ENCODE data around the gene DACH1.

DACH1 gene

DNA sequence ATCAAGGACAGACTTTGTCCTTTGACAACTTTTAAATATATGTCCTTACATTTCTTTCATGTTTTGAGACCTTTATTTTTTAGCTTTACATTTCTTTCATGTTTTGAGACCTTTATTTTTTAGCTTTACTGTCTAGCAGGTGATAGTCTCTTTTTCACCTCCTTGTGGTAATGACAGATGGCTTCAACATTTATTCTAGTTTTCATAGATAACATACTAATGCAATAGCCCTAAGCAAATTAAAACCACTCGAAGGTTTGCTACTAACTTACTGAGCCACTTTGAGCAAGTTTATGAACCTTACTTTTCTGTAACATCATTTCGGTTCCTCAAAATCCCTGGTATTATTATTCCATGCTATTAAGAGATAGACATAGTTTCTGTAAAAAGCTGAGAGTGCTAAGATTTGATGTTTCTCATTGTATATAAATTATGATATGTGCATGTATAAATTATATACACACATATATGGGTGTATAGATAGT, 4.5 kb downstream of the DACH1 start:
- Histone ChIP-seq H4K20me1 (ENCODE audit: insufficient read depth) (no peaks in the 10 kb centered on the region), H3K27ac (no peak overlapping the region), H3K27me3 (ENCODE audit: insufficient read depth, low read depth) (no peaks in the 10 kb centered on the region), H3K79me2 (ENCODE audit: insufficient read depth, low read depth) (no peaks in the 10 kb centered on the region), H3K4me1 (ENCODE audit: low read depth, poor library complexity, severe bottlenecking) (no peaks in the 10 kb centered on the region), H3K9ac (no peak overlapping the region), H2AFZ (ENCODE audit: low read depth) (no peak overlapping the region), H3K36me3 (ENCODE audit: insufficient read depth) (no peaks in the 10 kb centered on the region), H3K4me3 (IDR thresholded peaks at IDR 0.05; ENCODE audit: insufficient read depth, low read depth, low read length) (no peak overlapping the region), H3K4me2 (no peak overlapping the region)
- TF ChIP-seq, protein P1, sequence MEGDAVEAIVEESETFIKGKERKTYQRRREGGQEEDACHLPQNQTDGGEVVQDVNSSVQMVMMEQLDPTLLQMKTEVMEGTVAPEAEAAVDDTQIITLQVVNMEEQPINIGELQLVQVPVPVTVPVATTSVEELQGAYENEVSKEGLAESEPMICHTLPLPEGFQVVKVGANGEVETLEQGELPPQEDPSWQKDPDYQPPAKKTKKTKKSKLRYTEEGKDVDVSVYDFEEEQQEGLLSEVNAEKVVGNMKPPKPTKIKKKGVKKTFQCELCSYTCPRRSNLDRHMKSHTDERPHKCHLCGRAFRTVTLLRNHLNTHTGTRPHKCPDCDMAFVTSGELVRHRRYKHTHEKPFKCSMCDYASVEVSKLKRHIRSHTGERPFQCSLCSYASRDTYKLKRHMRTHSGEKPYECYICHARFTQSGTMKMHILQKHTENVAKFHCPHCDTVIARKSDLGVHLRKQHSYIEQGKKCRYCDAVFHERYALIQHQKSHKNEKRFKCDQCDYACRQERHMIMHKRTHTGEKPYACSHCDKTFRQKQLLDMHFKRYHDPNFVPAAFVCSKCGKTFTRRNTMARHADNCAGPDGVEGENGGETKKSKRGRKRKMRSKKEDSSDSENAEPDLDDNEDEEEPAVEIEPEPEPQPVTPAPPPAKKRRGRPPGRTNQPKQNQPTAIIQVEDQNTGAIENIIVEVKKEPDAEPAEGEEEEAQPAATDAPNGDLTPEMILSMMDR (conservative IDR thresholded peaks at IDR 0.05; ENCODE audit: low read depth, low read length): no peak

DNA sequence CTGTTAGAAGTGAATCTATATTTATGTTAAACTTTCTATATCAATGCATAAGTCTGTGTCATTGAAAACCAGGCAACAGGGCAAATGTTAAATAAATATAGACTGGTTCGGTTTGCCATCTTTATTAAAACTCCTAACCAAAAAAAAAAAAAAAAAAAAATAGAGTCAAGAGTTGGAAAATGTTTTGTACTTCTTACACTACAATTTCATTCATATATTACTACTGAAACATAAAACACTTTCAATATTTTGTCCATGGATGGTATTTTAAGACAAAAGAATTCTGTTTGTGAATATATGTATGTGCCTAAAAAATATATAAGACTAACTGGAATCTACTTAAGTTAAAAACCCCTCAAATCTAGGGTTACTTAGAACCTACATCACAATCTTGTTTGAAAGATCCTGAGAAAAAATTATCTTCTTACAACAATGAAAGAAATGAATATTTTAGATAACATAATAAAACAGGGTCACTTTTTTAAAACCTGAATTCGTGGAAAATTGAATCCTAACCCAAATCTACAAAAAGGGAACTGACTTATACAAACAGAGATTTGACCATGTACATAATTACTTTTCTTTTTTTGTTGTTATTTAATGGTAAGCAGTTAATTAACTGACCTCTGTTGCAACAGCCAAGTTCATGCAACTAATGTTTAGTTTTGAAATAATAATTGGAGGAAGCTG, 5.1 kb downstream of the DACH1 start:
- TF ChIP-seq, protein P1 (conservative IDR thresholded peaks at IDR 0.05; ENCODE audit: low read depth, low read length): no peak
- Histone ChIP-seq H3K4me3 (IDR thresholded peaks at IDR 0.05; ENCODE audit: insufficient read depth, low read depth, low read length) (no peak overlapping the region), H3K27ac (no peak overlapping the region), H2AFZ (ENCODE audit: low read depth) (no peak overlapping the region), H3K9ac (no peak overlapping the region), H3K79me2 (ENCODE audit: insufficient read depth, low read depth) (no peaks in the 10 kb centered on the region), H3K4me1 (ENCODE audit: low read depth, poor library complexity, severe bottlenecking) (no peaks in the 10 kb centered on the region), H4K20me1 (ENCODE audit: insufficient read depth) (no peaks in the 10 kb centered on the region), H3K4me2 (no peak overlapping the region), H3K36me3 (ENCODE audit: insufficient read depth) (no peaks in the 10 kb centered on the region), H3K27me3 (ENCODE audit: insufficient read depth, low read depth) (no peaks in the 10 kb centered on the region)

DNA sequence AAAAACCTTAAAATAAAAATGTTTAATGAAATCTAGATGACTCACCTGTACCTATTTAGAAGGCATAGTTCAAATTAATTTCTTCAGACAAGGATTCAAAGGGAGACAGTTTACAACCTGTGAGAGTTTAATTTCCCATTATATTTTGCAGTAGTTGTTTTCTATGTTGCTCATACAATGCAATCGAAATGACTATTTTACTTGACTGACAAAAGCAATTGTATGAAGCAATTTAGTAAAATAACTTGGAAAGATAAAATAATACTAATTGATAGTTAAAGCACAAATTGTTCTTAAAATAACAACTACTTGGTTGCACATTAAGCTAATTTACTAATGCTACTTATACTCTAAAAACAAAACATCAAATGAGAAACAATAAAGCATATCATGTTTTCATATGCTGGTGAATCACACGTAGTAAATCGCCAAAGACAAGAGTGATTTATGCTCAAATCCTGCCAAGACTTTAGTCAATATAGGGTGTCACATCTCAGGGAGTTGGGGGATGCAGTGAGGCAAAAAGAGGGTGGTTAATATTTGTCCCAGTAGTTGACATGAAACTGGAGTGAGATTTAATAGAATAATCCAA, 6.4 kb downstream of the DACH1 start:
- no peaks in the 10 kb centered on the region for H3K4me1 ChIP-seq (ENCODE audit: low read depth, poor library complexity, severe bottlenecking)
- TF ChIP-seq, protein P1 (conservative IDR thresholded peaks at IDR 0.05; ENCODE audit: low read depth, low read length): no peak
- no peaks in the 10 kb centered on the region for H3K27me3 ChIP-seq (ENCODE audit: insufficient read depth, low read depth)
- no peak overlapping the region for H3K27ac ChIP-seq
- H3K9ac ChIP-seq: no peak overlapping the region
- no peaks in the 10 kb centered on the region for H4K20me1 ChIP-seq (ENCODE audit: insufficient read depth)
- no peaks in the 10 kb centered on the region for H3K79me2 ChIP-seq (ENCODE audit: insufficient read depth, low read depth)
- H2AFZ ChIP-seq (ENCODE audit: low read depth): no peak overlapping the region
- H3K4me2 ChIP-seq: no peak overlapping the region
- no peak overlapping the region for H3K4me3 ChIP-seq (IDR thresholded peaks at IDR 0.05; ENCODE audit: insufficient read depth, low read depth, low read length)
- no peaks in the 10 kb centered on the region for H3K36me3 ChIP-seq (ENCODE audit: insufficient read depth)

DNA sequence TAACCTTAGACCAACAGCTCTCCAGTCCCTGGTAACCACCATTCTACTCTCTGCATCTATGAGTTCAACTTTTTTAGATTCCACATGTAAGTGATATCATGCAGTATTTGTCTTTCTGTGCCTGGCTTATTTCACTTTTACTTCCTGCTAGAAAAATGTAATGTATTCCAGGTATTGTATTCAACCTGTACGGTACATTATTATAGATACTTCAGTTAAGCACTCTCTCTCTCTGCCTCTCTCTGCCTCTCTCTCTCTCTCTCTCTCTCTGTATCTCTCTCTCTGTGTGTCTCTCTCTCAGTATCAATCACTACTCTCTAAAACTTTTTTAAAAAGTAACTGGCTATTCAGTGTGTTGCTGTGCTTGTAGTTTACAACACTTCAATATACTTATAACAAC, 8.4 kb downstream of the DACH1 start:
- Histone ChIP-seq H3K4me1 (ENCODE audit: low read depth, poor library complexity, severe bottlenecking) (no peaks in the 10 kb centered on the region), H3K4me3 (IDR thresholded peaks at IDR 0.05; ENCODE audit: insufficient read depth, low read depth, low read length) (no peak overlapping the region), H3K79me2 (ENCODE audit: insufficient read depth, low read depth) (no peaks in the 10 kb centered on the region), H4K20me1 (ENCODE audit: insufficient read depth) (no peaks in the 10 kb centered on the region), H3K9ac (no peak overlapping the region), H3K27me3 (ENCODE audit: insufficient read depth, low read depth) (no peaks in the 10 kb centered on the region), H3K27ac (no peak overlapping the region), H3K36me3 (ENCODE audit: insufficient read depth) (no peaks in the 10 kb centered on the region), H3K4me2 (no peak overlapping the region), H2AFZ (ENCODE audit: low read depth) (no peak overlapping the region)
- TF ChIP-seq, protein P1 (conservative IDR thresholded peaks at IDR 0.05; ENCODE audit: low read depth, low read length): no peak

Measured in KMS-11 (cell line).